GM23338 (cell line): ENCODE data around the gene MMRN2. TPM values are rescaled to one million over a fixed set of nuclear protein-coding genes. Genes with fewer than 3 reads are reported as not detected.

ENCODE experiments used
- ATAC-seq: fragments of 200-7000 bp; cut with Tn5 transposase; 3 replicates; pipeline ENCODE4 v1.9.1; 2020
- DNase-seq: peaks from one replicate; pipeline ENCODE4 v3.0.0-alpha.2; 2015; ENCODE audit warnings: low spot score
- H2AFZ ChIP-seq: fragments of 200-600 bp; sonication (generic); 2 replicates; pipeline ENCODE4 v1.8.0; 2016; ENCODE audit warnings: antibody characterized with exemption, mild to moderate bottlenecking, moderate library complexity
- H3F3A ChIP-seq: fragments of 200-600 bp; sonication (generic); replicated peaks from 2 replicates; pipeline ENCODE4 v1.8.0; 2017; ENCODE audit warnings: antibody characterized with exemption, mixed run types, low read depth
- H3K27ac ChIP-seq: fragments of 200-600 bp; sonication (generic); 2 replicates; pipeline ENCODE4 v1.6.1; 2016; ENCODE audit warnings: low read depth
- H3K27me3 ChIP-seq: fragments of 200-600 bp; sonication (generic); 2 replicates; pipeline ENCODE4 v1.8.0; 2016; ENCODE audit warnings: mild to moderate bottlenecking, mixed run types, moderate library complexity; ENCODE audit not compliant: insufficient read depth
- H3K36me3 ChIP-seq: fragments of 200-600 bp; sonication (generic); 2 replicates; pipeline ENCODE4 v1.8.0; 2016; ENCODE audit warnings: mild to moderate bottlenecking; ENCODE audit not compliant: insufficient read depth
- H3K4me1 ChIP-seq: fragments of 200-600 bp; sonication (generic); 2 replicates; pipeline ENCODE4 v1.8.0; 2016; ENCODE audit warnings: mild to moderate bottlenecking, moderate library complexity; ENCODE audit not compliant: insufficient read depth
- H3K4me2 ChIP-seq: fragments of 200-600 bp; sonication (generic); 2 replicates; pipeline ENCODE4 v1.7.1; 2017; ENCODE audit warnings: mixed run types
- H3K4me3 ChIP-seq: fragments of 200-600 bp; sonication (generic); 2 replicates; pipeline ENCODE4 v1.6.1; 2016; ENCODE audit warnings: mixed run types
- H3K79me2 ChIP-seq: fragments of 200-600 bp; sonication (generic); replicated peaks from 2 replicates; pipeline ENCODE4 v1.8.0; 2017; ENCODE audit warnings: mild to moderate bottlenecking; ENCODE audit not compliant: insufficient read depth
- H3K9me2 ChIP-seq: fragments of 200-600 bp; sonication (generic); 2 replicates; pipeline ENCODE4 v1.8.0; 2017; ENCODE audit not compliant: insufficient read depth
- H4K20me1 ChIP-seq: fragments of 200-600 bp; sonication (generic); replicated peaks from 2 replicates; pipeline ENCODE4 v1.8.0; 2017; ENCODE audit warnings: mild to moderate bottlenecking; ENCODE audit not compliant: insufficient read depth
- H3K27ac Mint-ChIP-seq: 2 replicates; pipeline ENCODE4 v1.8.0; 2020; ENCODE audit warnings: inconsistent platforms, mild to moderate bottlenecking, moderate library complexity, mixed read lengths
- H3K27me3 Mint-ChIP-seq: 3 replicates; pipeline ENCODE4 v1.8.0; 2022; ENCODE audit warnings: low read depth, mild to moderate bottlenecking, moderate library complexity, mixed read lengths, inconsistent platforms; ENCODE audit not compliant: insufficient read depth, poor library complexity
- H3K36me3 Mint-ChIP-seq: 3 replicates; pipeline ENCODE4 v1.8.0; 2021; ENCODE audit warnings: low read depth, mild to moderate bottlenecking, inconsistent platforms, moderate library complexity, mixed read lengths
- H3K4me1 Mint-ChIP-seq: 3 replicates; pipeline ENCODE4 v1.8.0; 2020; ENCODE audit warnings: mild to moderate bottlenecking, inconsistent platforms, mixed read lengths
- H3K4me3 Mint-ChIP-seq: 3 replicates; pipeline ENCODE4 v1.8.0; 2021; ENCODE audit warnings: moderate library complexity, mild to moderate bottlenecking, inconsistent platforms, mixed read lengths
- H3K9me3 Mint-ChIP-seq: 3 replicates; pipeline ENCODE4 v1.8.0; 2020; ENCODE audit warnings: moderate library complexity, mild to moderate bottlenecking, inconsistent platforms, mixed read lengths
- CREB1 ChIP-seq: fragments of 250-450 bp; sonication (Bioruptor Pico); IDR thresholded peaks from 2 replicates; pipeline ENCODE4 v1.5.0; 2020; ENCODE audit warnings: low read depth, mild to moderate bottlenecking, moderate library complexity
- CTCF ChIP-seq, 2 experiments: fragments of 200-600 bp in 1 of 2; sonication (generic) in 1 of 2; conservative IDR thresholded peaks; 2 replicates each; pipeline versions ENCODE4 v1.5.1 to v1.6.1; 2016 to 2017; ENCODE audit warnings: antibody characterized with exemption in 2 of 2, low read depth in 2 of 2, mild to moderate bottlenecking in 2 of 2, moderate library complexity in 1 of 2
- EZH2 ChIP-seq: fragments of 200-600 bp; sonication (generic); IDR thresholded peaks from one replicate; pipeline ENCODE4 v1.8.0; 2017; ENCODE audit warnings: antibody characterized with exemption, mild to moderate bottlenecking, low read depth; ENCODE audit not compliant: unreplicated experiment
- EZH2phosphoT487 ChIP-seq: fragments of 200-600 bp; sonication (generic); IDR thresholded peaks from one replicate; pipeline ENCODE4 v1.8.1; 2018; ENCODE audit warnings: antibody characterized with exemption; ENCODE audit not compliant: unreplicated experiment
- NANOG ChIP-seq: IDR thresholded peaks from 2 replicates; pipeline ENCODE4 v1.6.1; 2016; ENCODE audit warnings: antibody characterized with exemption, borderline replicate concordance
- ZNF114 ChIP-seq: fragments of 250-450 bp; sonication (Bioruptor Pico); IDR thresholded peaks from 2 replicates; pipeline ENCODE4 v1.5.0; 2020; ENCODE audit warnings: mild to moderate bottlenecking, moderate library complexity
- ZNF331 ChIP-seq: fragments of 250-450 bp; sonication (Bioruptor Pico); IDR thresholded peaks from 2 replicates; pipeline ENCODE4 v1.5.0; 2020; ENCODE audit warnings: low read depth, mild to moderate bottlenecking, moderate library complexity
- polyA plus RNA-seq: library from polyadenylated mRNA; unstranded; fragments of >200 nt; fragmentation: Nextera tagmentation; extraction: Ambion mirVana; gene quantifications from 2 replicates; pipeline ENCODE4 v1.2.1, GENCODE V29; 2016
- total RNA-seq: library from RNA; depleted of rRNA; stranded (reverse); fragments of >200 nt; shearing (Covaris generic); gene quantifications from 2 replicates; pipeline ENCODE4 v1.2.3, GENCODE V29; 2014
- TF ChIP-seq, protein P1 (sequence below): IDR thresholded peaks from 2 replicates; pipeline ENCODE4 v1.6.1; 2016; ENCODE audit warnings: antibody characterized with exemption
- TF ChIP-seq, protein P2 (sequence below): fragments of 250-450 bp; sonication (Bioruptor Pico); IDR thresholded peaks from 2 replicates; pipeline ENCODE4 v1.5.0; 2020; ENCODE audit warnings: mild to moderate bottlenecking, moderate library complexity

Gene MMRN2
- total and polyA plus RNA-seq, 2 experiments from 2014 or later, result 0.32 to 2.4 TPM

GRCh38 chr10:86958116-86958900 is 893 bp upstream of the MMRN2 start, which contains the start of gene SNCG:
Gene SNCG (plus strand): TSS chr10:86958599. CDS start chr10:86958698, 99 bp downstream.
- peaks cover 60% of the 10 kb centered on the region for H3K4me1 ChIP-seq
- H3K4me3 Mint-ChIP-seq, result no peak within 1 kb of the TSS

More at GRCh38 chr10:86958116-86958900, 893 bp upstream of the MMRN2 start, which contains the start of gene SNCG:
- peaks cover 10% of the 10 kb centered on the region; the same call in 2 of the 3 replicates for H3K36me3 Mint-ChIP-seq
- peaks cover 27% of the 10 kb centered on the region for H3K27me3 Mint-ChIP-seq
- ATAC-seq (no peak), DNase-seq (no peak)
- H3K27ac ChIP-seq, result no peak within 1 kb of the TSS
- H3K4me3 ChIP-seq, result no peak within 1 kb of the TSS
- peak within 1 kb of the TSS; percentile 63; the same call in 1 of the 2 replicates for H3K27ac Mint-ChIP-seq
- H4K20me1 ChIP-seq, result no peaks in the 10 kb centered on the region
- peak within 1 kb of the TSS; percentile 38; the same call in 1 of the 2 replicates for H2AFZ ChIP-seq
- H3K36me3 ChIP-seq, result peaks cover under 1% of the 10 kb centered on the region; the same call in 1 of the 2 replicates
- H3F3A ChIP-seq, result peaks cover 10% of the 10 kb centered on the region
- H3K9me2 ChIP-seq, result no peaks in the 10 kb centered on the region
- no peaks in the 10 kb centered on the region for H3K27me3 ChIP-seq
- H3K79me2 ChIP-seq, result no peaks in the 10 kb centered on the region
- no peak within 1 kb of the TSS for H3K4me2 ChIP-seq
- H3K4me1 Mint-ChIP-seq, result peaks cover 57% of the 10 kb centered on the region
- TF ChIP-seq EZH2, result no peak
- no peak for TF ChIP-seq CTCF (conservative IDR thresholded peaks at IDR 0.05; ENCODE audit: low read depth in 2 of 2)
- no peak for TF ChIP-seq EZH2phosphoT487
- no peak for TF ChIP-seq ZNF114 (CRISPR knock-in tag)
- TF ChIP-seq ZNF331 (CRISPR knock-in tag), result no peak
- TF ChIP-seq, protein P1, sequence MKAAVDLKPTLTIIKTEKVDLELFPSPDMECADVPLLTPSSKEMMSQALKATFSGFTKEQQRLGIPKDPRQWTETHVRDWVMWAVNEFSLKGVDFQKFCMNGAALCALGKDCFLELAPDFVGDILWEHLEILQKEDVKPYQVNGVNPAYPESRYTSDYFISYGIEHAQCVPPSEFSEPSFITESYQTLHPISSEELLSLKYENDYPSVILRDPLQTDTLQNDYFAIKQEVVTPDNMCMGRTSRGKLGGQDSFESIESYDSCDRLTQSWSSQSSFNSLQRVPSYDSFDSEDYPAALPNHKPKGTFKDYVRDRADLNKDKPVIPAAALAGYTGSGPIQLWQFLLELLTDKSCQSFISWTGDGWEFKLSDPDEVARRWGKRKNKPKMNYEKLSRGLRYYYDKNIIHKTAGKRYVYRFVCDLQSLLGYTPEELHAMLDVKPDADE, result no peak
- TF ChIP-seq NANOG, result no peak
- TF ChIP-seq, protein P2, sequence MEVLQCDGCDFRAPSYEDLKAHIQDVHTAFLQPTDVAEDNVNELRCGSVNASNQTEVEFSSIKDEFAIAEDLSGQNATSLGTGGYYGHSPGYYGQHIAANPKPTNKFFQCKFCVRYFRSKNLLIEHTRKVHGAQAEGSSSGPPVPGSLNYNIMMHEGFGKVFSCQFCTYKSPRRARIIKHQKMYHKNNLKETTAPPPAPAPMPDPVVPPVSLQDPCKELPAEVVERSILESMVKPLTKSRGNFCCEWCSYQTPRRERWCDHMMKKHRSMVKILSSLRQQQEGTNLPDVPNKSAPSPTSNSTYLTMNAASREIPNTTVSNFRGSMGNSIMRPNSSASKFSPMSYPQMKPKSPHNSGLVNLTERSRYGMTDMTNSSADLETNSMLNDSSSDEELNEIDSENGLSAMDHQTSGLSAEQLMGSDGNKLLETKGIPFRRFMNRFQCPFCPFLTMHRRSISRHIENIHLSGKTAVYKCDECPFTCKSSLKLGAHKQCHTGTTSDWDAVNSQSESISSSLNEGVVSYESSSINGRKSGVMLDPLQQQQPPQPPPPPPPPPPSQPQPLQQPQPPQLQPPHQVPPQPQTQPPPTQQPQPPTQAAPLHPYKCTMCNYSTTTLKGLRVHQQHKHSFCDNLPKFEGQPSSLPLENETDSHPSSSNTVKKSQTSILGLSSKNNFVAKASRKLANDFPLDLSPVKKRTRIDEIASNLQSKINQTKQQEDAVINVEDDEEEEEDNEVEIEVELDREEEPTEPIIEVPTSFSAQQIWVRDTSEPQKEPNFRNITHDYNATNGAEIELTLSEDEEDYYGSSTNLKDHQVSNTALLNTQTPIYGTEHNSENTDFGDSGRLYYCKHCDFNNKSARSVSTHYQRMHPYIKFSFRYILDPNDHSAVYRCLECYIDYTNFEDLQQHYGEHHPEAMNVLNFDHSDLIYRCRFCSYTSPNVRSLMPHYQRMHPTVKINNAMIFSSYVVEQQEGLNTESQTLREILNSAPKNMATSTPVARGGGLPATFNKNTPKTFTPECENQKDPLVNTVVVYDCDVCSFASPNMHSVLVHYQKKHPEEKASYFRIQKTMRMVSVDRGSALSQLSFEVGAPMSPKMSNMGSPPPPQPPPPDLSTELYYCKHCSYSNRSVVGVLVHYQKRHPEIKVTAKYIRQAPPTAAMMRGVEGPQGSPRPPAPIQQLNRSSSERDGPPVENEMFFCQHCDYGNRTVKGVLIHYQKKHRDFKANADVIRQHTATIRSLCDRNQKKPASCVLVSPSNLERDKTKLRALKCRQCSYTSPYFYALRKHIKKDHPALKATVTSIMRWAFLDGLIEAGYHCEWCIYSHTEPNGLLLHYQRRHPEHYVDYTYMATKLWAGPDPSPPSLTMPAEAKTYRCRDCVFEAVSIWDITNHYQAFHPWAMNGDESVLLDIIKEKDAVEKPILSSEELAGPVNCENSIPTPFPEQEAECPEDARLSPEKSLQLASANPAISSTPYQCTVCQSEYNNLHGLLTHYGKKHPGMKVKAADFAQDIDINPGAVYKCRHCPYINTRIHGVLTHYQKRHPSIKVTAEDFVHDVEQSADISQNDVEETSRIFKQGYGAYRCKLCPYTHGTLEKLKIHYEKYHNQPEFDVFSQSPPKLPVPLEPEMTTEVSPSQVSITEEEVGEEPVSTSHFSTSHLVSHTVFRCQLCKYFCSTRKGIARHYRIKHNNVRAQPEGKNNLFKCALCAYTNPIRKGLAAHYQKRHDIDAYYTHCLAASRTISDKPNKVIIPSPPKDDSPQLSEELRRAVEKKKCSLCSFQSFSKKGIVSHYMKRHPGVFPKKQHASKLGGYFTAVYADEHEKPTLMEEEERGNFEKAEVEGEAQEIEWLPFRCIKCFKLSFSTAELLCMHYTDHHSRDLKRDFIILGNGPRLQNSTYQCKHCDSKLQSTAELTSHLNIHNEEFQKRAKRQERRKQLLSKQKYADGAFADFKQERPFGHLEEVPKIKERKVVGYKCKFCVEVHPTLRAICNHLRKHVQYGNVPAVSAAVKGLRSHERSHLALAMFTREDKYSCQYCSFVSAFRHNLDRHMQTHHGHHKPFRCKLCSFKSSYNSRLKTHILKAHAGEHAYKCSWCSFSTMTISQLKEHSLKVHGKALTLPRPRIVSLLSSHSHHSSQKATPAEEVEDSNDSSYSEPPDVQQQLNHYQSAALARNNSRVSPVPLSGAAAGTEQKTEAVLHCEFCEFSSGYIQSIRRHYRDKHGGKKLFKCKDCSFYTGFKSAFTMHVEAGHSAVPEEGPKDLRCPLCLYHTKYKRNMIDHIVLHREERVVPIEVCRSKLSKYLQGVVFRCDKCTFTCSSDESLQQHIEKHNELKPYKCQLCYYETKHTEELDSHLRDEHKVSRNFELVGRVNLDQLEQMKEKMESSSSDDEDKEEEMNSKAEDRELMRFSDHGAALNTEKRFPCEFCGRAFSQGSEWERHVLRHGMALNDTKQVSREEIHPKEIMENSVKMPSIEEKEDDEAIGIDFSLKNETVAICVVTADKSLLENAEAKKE, result no peak
- no peak for TF ChIP-seq CREB1
- H3K9me3 Mint-ChIP-seq, result peaks cover 11% of the 10 kb centered on the region; the same call in 2 of the 3 replicates
